Astrocyte (in vitro differentiated cells and primary cell): ENCODE measurements around the gene ATG12.

Experiments
- EZH2 ChIP-seq: IDR thresholded peaks from 2 replicates; pipeline ENCODE4 v1.6.1; 2012; ENCODE audit warnings: mild to moderate bottlenecking, low read length, inconsistent platforms; ENCODE audit not compliant: insufficient read depth
- TF ChIP-seq, protein P1 (sequence below): IDR thresholded peaks from 2 replicates; pipeline ENCODE4 v1.5.1; 2011; ENCODE audit warnings: low read depth, mild to moderate bottlenecking, inconsistent platforms, low read length, moderate library complexity; ENCODE audit not compliant: insufficient read depth

DNA sequence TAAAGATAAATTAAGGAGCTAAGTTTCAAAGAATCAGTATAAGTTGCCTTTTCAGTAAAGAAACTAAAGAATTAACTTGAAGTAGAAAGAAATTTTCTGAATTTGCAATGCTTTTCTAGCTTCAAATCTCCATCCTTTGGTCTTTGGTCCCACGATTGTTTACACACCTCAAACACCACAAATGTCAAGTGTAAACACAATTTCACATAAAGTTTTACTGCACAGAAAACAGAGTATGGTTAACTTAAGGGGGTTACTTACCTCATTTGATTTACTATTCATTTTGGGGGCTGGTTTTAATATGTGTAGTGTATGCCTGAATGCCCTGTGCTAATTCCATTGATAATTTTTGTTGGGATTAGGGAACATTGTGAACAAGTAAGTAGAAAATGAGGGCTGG, 29.0 kb downstream of the ATG12 start:
- TF ChIP-seq, protein P1, sequence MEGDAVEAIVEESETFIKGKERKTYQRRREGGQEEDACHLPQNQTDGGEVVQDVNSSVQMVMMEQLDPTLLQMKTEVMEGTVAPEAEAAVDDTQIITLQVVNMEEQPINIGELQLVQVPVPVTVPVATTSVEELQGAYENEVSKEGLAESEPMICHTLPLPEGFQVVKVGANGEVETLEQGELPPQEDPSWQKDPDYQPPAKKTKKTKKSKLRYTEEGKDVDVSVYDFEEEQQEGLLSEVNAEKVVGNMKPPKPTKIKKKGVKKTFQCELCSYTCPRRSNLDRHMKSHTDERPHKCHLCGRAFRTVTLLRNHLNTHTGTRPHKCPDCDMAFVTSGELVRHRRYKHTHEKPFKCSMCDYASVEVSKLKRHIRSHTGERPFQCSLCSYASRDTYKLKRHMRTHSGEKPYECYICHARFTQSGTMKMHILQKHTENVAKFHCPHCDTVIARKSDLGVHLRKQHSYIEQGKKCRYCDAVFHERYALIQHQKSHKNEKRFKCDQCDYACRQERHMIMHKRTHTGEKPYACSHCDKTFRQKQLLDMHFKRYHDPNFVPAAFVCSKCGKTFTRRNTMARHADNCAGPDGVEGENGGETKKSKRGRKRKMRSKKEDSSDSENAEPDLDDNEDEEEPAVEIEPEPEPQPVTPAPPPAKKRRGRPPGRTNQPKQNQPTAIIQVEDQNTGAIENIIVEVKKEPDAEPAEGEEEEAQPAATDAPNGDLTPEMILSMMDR: no peak
- TF ChIP-seq EZH2: no peak
